ENCODE data around the gene ALOX15B. TPM values are rescaled to one million over a fixed set of nuclear protein-coding genes. Genes with fewer than 3 reads are reported as not detected.
"Not testable (repeated sequence)": the region's sequence is repeated elsewhere in the genome, so short reads cannot be mapped to it uniquely, and the experiment has no call there.

The ALOX15B gene
- total RNA-seq, 1 donor from 2014 or later: not detected

GRCh38 chr17:8075574-8076342 is 36.9 kb downstream of the ALOX15B start:
- Histone ChIP-seq H4K20me1 (ENCODE audit: insufficient read depth, low read length) (no peaks in the 10 kb centered on the region), H3K4me2 (ENCODE audit: low read length) (no peak overlapping the region), H3K79me2 (ENCODE audit: insufficient read depth, low read length) (no peaks in the 10 kb centered on the region), H3K4me1 (ENCODE audit: insufficient read depth, low read length) (peaks cover 6% of the 10 kb centered on the region), H2AFZ (ENCODE audit: low read depth, low read length) (no peak overlapping the region), H3K4me3 (ENCODE audit: insufficient read depth, low read depth, low read length) (no peak overlapping the region), H3K27ac (ENCODE audit: low read depth, low read length) (no peak overlapping the region), H3K9ac (ENCODE audit: low read length) (no peak overlapping the region), H3K27me3 (ENCODE audit: insufficient read depth, low read length) (peaks cover 70% of the 10 kb centered on the region), H3K9me3 (ENCODE audit: insufficient read depth, low read depth, low read length) (no peaks in the 10 kb centered on the region), H3K36me3 (ENCODE audit: insufficient read depth, low read length) (no peaks in the 10 kb centered on the region)
- TF ChIP-seq EZH2 (IDR thresholded peaks at IDR 0.05; ENCODE audit: insufficient read depth, low read length) (no peak), CTCF (IDR thresholded peaks at IDR 0.05; ENCODE audit: insufficient read depth, low read depth, low read length) (no peak)
- Mint-ChIP-seq H3K27me3 (ENCODE audit: low read depth, unreplicated experiment) (peaks cover 86% of the 10 kb centered on the region), H3K4me3 (ENCODE audit: unreplicated experiment) (no peak overlapping the region), H3K36me3 (ENCODE audit: low read depth, unreplicated experiment) (peaks cover 1% of the 10 kb centered on the region), H3K4me1 (ENCODE audit: low read depth, unreplicated experiment) (peaks cover 4% of the 10 kb centered on the region), H3K9me3 (ENCODE audit: unreplicated experiment) (no peaks in the 10 kb centered on the region), H3K27ac (ENCODE audit: unreplicated experiment) (no peak overlapping the region)
- DNase-seq (ENCODE audit: low read depth) (no peak), FAIRE-seq (no peak)

- peaks cover 84% of the 10 kb centered on the region for H3K27me3 Mint-ChIP-seq (ENCODE audit: low read depth, unreplicated experiment)
- H3K4me1 Mint-ChIP-seq (ENCODE audit: low read depth, unreplicated experiment): peaks cover 4% of the 10 kb centered on the region
- Histone ChIP-seq H3K4me3 (ENCODE audit: insufficient read depth, low read depth, low read length) (no peak overlapping the region), H3K27ac (ENCODE audit: low read depth, low read length) (no peak overlapping the region), H4K20me1 (ENCODE audit: insufficient read depth, low read length) (no peaks in the 10 kb centered on the region), H2AFZ (ENCODE audit: low read depth, low read length) (no peak overlapping the region), H3K27me3 (ENCODE audit: insufficient read depth, low read length) (peaks cover 63% of the 10 kb centered on the region), H3K9me3 (ENCODE audit: insufficient read depth, low read depth, low read length) (no peaks in the 10 kb centered on the region), H3K79me2 (ENCODE audit: insufficient read depth, low read length) (no peaks in the 10 kb centered on the region), H3K4me2 (ENCODE audit: low read length) (no peak overlapping the region), H3K36me3 (ENCODE audit: insufficient read depth, low read length) (no peaks in the 10 kb centered on the region), H3K9ac (ENCODE audit: low read length) (no peak overlapping the region), H3K4me1 (ENCODE audit: insufficient read depth, low read length) (peaks cover 6% of the 10 kb centered on the region)
- DNase-seq (ENCODE audit: low read depth) (no peak), FAIRE-seq (no peak)
- H3K27ac Mint-ChIP-seq (ENCODE audit: unreplicated experiment): no peak overlapping the region
- TF ChIP-seq EZH2 (IDR thresholded peaks at IDR 0.05; ENCODE audit: insufficient read depth, low read length) (no peak), CTCF (IDR thresholded peaks at IDR 0.05; ENCODE audit: insufficient read depth, low read depth, low read length) (no peak)
- no peaks in the 10 kb centered on the region for H3K9me3 Mint-ChIP-seq (ENCODE audit: unreplicated experiment)
- no peak overlapping the region for H3K4me3 Mint-ChIP-seq (ENCODE audit: unreplicated experiment)
- peaks cover 1% of the 10 kb centered on the region for H3K36me3 Mint-ChIP-seq (ENCODE audit: low read depth, unreplicated experiment)
Measured at GRCh38 chr17:8076502-8077266, 37.8 kb downstream of the ALOX15B start.

- not testable (repeated sequence) for H2AFZ ChIP-seq (ENCODE audit: low read depth, low read length); H3K9me3 ChIP-seq (ENCODE audit: insufficient read depth, low read depth, low read length); H3K9me3 Mint-ChIP-seq (ENCODE audit: unreplicated experiment); H3K4me3 ChIP-seq (ENCODE audit: insufficient read depth, low read depth, low read length); H4K20me1 ChIP-seq (ENCODE audit: insufficient read depth, low read length); H3K4me3 Mint-ChIP-seq (ENCODE audit: unreplicated experiment); H3K4me1 Mint-ChIP-seq (ENCODE audit: low read depth, unreplicated experiment); H3K27ac ChIP-seq (ENCODE audit: low read depth, low read length); H3K36me3 ChIP-seq (ENCODE audit: insufficient read depth, low read length); H3K4me1 ChIP-seq (ENCODE audit: insufficient read depth, low read length); DNase-seq (ENCODE audit: low read depth); H3K4me2 ChIP-seq (ENCODE audit: low read length); H3K9ac ChIP-seq (ENCODE audit: low read length); H3K36me3 Mint-ChIP-seq (ENCODE audit: low read depth, unreplicated experiment); H3K27ac Mint-ChIP-seq (ENCODE audit: unreplicated experiment); H3K79me2 ChIP-seq (ENCODE audit: insufficient read depth, low read length); FAIRE-seq
- H3K27me3 ChIP-seq (ENCODE audit: insufficient read depth, low read length): peaks cover 61% of the 10 kb centered on the region
- peaks cover 79% of the 10 kb centered on the region for H3K27me3 Mint-ChIP-seq (ENCODE audit: low read depth, unreplicated experiment)
Measured at GRCh38 chr17:8077939-8078338, 39.1 kb downstream of the ALOX15B start.

Measured in astrocyte (in vitro differentiated cells and primary cell).